DMS 273 (cell line): ENCODE data around the gene UBE2R2.
"Not testable (repeated sequence)": the region's sequence is repeated elsewhere in the genome, so short reads cannot be mapped to it uniquely, and the experiment has no call there.

ENCODE experiments used
- DNase-seq: peaks from one replicate; lab custom pipeline; 2025; ENCODE audit not compliant: unreplicated experiment; lab: John Stamatoyannopoulos, UW

UBE2R2 gene

GRCh38 chr9:33837138-33837537 lies 20.2 kb downstream of the UBE2R2 start:
- DNase-seq = no peak

DNA sequence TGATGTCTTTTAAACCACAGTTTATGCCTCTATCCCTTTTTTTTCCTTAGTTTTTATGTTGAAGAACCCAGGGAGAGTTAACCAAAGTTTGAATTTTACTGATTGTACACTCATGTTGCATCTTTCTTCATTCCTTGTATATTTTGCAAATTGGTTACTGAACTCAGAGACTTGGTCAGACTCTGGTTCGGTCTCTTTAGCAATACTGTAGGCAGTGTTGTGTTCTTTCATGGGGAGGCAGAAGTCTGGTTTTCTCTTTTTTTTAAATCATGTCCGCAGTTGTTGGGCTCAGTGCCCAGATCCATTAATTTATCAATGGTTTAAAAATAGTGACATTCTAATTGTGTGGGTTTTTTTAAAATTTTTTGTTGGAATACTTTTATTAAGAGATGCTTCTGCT lies 23.4 kb downstream of the UBE2R2 start:
- DNase-seq = no peak

DNA sequence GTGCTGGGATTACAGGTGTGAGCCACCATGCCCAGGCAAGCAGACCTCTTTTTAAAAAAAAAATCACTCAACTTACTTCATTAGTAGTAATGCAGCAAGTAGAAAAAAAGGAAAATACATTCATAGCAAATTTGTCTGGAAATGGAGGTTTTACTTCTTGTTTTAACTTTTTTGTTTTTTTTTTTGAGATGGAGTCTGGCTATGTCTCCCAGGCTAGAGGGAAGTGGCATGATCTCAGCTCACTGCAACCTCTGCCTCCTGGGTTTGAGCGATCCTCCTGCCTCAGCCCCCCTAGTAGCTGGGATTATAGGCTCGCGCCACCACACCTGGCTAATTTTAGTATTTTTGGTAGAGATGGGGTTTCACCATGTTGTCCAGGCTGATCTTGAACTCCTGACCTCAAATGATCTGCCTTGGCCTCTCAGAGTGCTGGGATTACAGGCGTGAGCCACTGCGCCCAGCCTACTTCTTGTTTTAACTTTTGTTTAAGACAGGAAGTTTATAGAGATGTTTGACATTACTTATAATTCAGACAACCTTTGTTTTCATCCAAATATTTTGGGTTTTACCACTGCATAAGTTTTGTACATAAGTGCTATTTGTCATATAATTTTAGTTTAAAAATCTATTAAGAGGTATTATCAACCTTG lies 26.5 kb downstream of the UBE2R2 start:
- DNase-seq = no peak

DNA sequence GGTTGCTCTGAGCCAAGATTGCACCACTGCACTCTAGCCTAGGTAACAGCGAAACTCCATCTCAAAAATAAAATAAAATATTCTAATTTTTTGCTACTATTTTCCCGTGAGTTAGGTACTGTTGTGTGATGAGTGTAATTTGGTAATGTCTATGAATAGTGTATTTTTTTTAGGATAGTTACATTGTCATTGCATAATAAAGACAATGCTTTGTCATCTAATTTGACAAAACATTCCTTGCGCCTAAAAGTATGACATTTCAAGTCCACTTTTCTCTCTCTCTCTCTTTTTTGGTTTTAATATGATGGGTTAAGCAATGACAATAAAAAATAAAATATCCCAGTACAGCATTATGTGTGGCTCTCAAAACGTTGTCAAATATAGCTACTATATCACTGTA lies 29.3 kb downstream of the UBE2R2 start:
- no peak for DNase-seq

DNA sequence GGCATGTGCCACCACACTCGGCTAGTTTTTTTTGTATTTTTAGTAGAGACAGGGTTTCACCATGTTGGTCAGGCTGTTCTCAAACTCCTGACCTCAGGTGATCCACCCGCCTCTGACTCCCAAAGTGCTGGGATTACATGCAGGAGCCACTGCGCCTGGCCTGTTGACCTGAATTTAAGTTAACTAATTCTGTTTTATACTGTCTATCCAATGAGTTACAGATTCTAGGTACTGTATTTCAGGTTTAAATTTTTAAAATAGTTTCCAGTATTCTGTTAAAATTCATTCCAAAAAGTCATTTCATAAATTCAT lies 30.9 kb downstream of the UBE2R2 start:
- DNase-seq = not testable (repeated sequence)

DNA sequence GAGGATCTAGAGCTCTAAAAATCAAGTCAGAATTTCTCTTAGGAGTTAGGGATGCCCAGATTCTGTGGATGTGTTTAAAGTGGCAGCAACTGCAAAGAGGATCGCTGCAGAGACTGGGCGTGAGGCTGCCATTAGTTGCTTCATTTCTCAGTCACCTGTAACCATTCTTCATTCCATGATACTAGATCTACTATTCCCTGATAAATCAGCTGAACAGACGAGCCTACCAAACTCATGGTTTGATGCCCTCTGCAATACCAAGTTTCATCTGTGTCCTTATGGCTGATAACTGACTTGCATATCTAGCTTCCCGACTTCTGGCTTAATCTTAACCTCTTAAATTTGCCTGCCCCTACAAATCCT lies 33.3 kb downstream of the UBE2R2 start:
- DNase-seq = no peak

DNA sequence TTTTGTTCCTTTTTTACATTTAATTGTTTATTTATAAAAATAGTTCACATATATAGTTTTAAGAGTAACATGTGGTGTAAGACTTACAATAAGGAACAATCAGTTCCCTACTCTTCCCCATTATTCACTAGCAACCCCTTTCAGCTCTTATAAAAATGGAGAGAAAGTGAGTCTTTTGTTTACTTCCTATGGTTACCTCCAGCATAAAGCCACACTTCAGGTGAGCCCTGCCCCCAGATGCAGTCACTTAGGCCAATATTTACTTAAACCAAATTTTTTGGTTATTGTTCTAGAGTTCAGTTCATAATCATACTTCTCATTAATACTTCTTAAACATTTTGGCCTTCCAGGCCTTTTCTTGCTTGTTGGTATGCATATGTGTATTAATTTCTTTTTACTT lies 33.7 kb downstream of the UBE2R2 start:
- no peak for DNase-seq

GRCh38 chr9:33851301-33851700 lies 34.3 kb downstream of the UBE2R2 start:
- no peak for DNase-seq

DNA sequence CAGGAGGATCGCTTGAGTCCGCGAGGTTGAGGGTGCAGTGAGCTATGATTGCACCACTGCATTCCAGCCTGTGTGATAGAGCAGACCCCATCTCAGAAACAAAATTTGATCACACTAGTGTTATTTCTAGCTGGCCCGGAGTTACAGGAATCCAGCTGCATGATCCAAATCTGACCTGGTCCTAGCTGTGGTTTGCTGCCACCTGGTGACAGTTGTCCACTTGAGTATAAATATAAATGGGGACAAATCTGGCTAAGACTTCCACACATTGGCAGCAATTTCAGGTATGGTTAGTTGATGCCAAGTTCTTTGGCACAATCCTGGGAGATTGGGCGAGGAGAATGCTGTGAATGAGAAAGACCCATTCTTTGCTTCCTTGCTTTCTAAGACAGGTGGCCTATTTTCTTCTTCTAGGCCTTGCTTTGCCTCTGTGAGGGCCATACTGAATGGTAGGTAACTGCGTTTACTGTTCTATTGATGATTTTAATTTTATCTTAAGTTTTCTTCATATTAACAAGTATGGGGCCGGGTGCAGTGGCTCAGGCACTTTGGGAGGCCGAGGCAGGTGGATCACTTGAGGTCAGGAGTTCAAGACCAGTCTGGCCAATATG lies 35.4 kb downstream of the UBE2R2 start:
- DNase-seq = peak; percentile 52

DNA sequence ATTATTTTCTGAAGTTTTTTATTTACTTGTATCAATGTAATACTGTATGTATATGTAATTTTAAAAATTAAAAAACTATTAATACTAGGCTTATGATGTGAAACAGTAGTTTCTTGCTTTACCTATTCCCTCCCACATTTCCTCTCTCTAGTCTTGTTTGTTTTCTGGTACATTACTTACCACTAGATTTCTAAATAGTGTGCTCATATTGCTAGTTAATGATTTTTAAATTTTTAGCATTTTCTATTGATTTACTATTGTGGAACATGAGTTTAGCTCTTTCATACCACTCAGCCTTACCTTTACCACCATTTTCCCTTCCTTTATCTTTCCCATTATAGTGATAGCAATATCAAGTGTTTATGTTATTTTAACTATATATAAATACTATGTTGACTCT lies 39.3 kb downstream of the UBE2R2 start:
- no peak for DNase-seq

DNA sequence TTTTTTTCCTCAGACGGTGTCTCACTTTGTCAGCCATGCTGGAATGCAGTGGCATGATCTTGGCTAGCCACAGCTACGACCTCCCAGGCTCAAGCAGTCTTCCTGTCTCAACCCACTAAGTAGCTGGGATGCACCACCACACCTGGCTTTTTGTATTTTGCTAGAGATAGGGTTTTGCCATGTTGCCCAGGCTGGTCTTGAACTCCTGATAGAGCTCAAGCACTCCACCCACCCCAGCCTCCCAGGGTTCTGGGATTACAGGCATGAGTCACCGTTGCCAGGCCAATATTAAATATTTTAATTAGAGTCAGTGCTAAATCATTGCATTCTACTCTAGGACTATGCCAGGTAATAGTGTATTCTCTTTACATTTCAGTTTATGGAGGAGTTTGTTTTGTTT lies 41.5 kb downstream of the UBE2R2 start:
- DNase-seq = no peak

DNA sequence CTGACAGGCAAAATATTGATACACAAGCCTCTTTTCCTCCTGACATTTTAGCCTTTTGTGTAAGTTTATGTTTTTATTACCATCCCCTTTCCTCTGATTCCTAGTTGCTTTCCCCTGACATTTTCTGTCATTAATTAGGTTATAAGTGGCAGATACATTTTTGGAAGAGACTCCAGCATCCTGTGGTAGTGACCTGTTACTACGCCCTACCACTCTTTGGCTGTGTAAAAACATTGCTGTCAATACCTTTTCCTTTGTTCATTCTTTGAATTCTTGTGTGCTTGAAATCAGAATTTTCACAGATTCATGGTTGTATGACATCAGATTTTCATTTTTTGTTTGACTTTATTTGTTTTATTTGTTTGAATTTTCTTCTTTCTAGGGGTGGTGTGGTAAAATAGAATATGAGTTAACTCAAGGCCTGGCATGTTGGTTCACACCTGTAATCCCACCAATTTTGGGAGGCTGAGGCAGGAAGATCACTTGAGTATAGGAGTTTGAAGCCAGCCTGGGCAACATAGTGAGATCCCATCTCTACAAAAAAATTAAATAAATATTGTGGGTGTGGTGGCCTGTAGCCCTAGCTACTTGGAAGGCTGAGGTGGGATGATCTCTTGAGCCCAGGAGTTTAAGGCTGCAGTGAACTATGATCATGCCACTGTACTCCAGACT lies 43.4 kb downstream of the UBE2R2 start:
- DNase-seq = no peak

DNA sequence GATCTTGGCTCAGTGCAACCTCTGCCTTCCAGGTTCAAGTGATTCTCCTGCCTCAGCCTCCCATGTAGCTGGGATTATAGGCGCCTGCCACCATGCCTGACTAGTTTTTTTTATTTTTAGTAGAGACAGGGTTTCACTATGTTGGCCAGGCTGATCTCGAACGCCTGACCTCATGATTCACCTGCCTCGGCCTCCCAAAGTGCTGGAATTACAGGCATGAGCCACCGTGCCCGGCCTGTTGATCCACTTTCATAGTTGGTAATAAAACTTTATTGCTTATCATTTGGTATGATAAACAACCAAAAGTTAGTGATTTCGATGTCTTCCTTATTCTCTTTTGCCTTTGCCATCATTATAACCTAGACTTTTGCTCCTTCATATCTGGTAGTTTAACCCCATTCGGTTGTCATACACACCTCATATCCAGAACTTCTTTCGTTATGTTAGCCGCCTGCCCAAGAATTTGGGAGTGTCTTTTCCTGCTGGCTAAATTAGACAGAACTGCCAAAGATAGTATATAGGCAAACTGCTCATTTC lies 45.0 kb downstream of the UBE2R2 start:
- DNase-seq = no peak

DNA sequence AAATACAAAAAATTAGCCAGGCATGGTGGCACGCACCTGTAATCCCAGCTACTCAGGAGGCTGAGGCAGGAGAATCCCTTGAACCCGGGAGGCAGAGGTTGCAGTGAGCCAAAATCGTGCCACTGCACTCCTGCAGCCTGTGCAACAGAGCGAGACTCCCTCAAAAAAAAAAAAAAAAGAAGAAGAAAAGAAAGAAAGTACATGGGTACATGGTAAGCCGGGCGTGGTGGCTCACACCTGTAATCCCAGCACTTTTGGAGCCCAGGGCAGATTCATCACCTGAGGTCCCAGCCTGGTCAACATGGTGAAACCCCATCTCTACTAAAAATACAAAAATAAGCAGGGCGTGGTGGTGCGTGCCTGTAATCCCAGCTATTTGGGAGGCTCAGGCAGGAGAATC lies 46.1 kb downstream of the UBE2R2 start:
- not testable (repeated sequence) for DNase-seq

DNA sequence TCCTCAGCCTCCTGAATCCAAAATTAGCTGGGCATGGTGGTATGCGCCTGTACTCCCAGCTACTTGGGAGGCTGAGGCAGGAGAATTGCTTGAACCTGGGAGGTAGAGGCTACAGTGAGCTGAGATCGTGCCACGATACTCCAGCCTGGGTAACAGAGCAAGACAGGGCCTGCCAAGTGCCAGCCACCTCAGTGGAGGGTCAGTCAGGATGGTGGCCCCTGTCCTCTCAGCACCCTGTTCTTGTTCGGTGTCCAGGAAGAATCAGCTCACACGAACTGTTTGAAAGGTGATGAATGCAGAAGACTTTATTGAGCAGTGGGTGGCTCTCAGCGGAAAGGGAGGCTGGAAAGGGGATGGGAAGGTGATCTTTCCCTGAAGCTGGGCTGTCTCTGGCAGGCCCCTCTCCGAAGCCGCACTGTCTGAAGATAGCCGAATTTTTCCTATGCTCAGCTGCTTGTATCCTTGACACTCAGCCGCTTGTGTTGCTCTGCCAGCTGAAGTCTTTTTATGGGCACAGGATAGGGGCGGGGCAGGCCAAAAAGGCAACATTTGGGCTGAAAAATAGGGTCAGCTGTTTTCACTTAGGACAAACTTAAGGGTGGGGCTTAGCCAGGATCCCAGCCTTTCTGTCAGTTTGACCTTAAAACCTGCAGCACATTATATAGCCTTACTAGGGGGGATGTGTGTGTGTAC lies 50.9 kb downstream of the UBE2R2 start:
- DNase-seq = peak; percentile 43

DNA sequence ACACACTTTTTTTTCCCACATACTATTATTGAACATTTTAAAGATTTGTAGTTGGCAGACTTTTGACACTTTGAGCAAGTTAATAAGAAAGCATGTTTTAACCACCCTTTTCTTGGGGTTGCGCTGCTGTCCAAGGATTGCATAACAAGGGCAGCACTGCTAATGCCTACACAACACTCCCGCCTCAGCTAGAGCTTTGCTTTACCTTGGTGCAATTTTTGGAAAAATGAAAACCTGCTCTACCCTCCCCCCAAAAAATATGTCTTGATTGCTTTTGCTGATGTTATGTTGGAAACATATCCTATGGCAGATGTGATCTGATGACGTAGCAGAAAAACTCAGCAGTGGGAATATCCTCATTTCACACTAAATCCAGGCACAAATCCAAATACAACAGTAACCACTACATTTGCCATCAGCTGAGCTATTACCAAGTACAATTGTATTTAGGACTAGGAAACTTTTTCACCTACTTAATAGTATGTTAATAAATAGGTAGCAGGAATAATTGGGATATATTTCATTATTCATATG lies 51.5 kb downstream of the UBE2R2 start:
- peak; percentile 60 for DNase-seq

DNA sequence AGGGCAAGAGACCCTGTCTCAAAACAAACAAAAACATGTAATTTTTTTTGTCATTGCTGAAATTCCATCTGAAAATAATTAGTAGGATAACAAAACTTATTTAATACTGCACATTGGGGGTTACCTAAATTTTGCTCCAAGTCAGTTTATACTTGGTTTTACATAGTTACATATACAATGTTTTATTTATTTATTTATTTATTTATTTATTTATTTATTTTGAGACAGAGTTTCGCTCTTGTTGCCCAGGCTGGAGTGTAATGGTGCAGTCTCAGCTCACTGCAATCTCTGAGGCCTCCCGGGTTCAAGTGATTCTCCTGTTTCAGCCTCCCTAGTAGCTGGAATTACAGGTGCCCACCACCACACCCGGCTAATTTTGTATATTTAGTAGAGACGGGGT lies 52.3 kb downstream of the UBE2R2 start:
- not testable (repeated sequence) for DNase-seq

GRCh38 chr9:33877727-33878489 lies 60.9 kb downstream of the UBE2R2 start:
- DNase-seq = no peak

DNA sequence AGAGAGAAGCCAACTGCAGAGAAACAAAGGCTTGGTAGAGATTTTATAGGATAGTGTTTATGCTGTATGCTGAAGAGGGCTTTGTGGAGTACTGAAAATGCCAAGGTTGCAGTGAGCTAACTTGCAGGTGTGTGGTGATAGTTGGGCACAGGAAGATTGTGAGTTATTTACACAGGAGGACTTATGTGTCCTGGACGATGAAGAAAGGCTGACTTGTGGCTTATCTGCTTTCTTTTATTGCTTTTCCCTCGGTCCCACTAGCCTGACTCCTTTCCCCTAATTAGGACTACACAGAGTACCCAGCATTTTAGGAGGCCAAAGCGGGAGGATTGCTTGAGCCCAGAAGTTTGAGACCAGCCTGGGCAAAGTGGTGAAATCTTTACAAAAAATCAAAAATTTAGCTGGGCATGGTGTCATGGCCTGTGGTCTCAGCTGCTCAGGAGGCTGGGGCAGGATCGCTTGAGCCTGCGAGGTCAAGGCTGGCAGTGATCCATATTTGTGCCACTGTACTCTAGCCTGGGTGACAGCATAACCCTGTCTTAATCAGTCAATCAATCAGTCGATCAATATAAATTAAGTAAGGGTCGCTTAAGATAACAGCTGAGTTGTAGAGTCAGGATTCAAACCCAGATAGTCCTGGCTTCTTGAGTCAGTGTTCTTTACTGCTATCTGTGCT lies 61.9 kb downstream of the UBE2R2 start:
- DNase-seq = no peak
